B cell (primary cell): ENCODE data around the gene SLC6A2. TPM values are rescaled to one million over a fixed set of nuclear protein-coding genes. Genes with fewer than 3 reads are reported as not detected.
A peak's percentile ranks its signal among the peaks of the same experiment; 100 is the strongest.

Experiments used
- ATAC-seq: fragments of 200-7000 bp; cut with Tn5 transposase; one replicate; pipeline ENCODE4 v1.10.0; 2021; ENCODE audit warnings: low read depth, mild to moderate bottlenecking, moderate number of reproducible peaks, moderate library complexity
- CTCF ChIA-PET: fragments of 350-600 bp; sonication (Branson Sonifier 250); formaldehyde crosslinking; loops from one replicate; lab custom pipeline; 2021; ENCODE audit warnings: antibody characterized with exemption, inconsistent platforms; lab: Charles Lee
- POLR2A ChIA-PET: fragments of 350-600 bp; sonication (Branson Sonifier 250); formaldehyde crosslinking; loops from one replicate; lab custom pipeline; 2021; ENCODE audit warnings: antibody characterized with exemption; lab: Charles Lee
- DNase-seq: peaks from one replicate; pipeline ENCODE4 v3.0.0; 2013
- H2AFZ ChIP-seq: 2 replicates; pipeline ENCODE4 v1.6.1; 2012; ENCODE audit warnings: mild to moderate bottlenecking, low read depth, low read length; ENCODE audit not compliant: insufficient read depth, poor library complexity, severe bottlenecking
- H3K27ac ChIP-seq, 2 donors: 1 replicate in 1 of 2; 2 replicates in 1 of 2; pipeline ENCODE4 v1.5.1; 2012 to 2013; ENCODE audit warnings: low read length in 2 of 2, mild to moderate bottlenecking in 2 of 2, moderate library complexity in 1 of 2
- H3K27me3 ChIP-seq, 4 experiments: fragments of 200-600 bp in 1 of 4; sonication (generic) in 1 of 4; replicated peaks in 1 of 4; 1 replicate in 2 of 4; 2 replicates in 2 of 4; pipeline versions ENCODE4 v1.6.1 to v1.7.0; 2013 to 2016; ENCODE audit warnings: low read length in 3 of 4, mild to moderate bottlenecking in 2 of 4, mixed read lengths in 1 of 4, moderate library complexity in 1 of 4; ENCODE audit not compliant: insufficient read depth in 4 of 4, control insufficient read depth in 3 of 4; ENCODE audit errors: control extremely low read depth in 1 of 4
- H3K36me3 ChIP-seq, 2 experiments: replicated peaks in 1 of 2; 1 replicate in 1 of 2; 2 replicates in 1 of 2; pipeline versions ENCODE4 v1.6.1 to v1.7.1; 2013; ENCODE audit warnings: low read length in 1 of 2; ENCODE audit not compliant: insufficient read depth in 2 of 2, control insufficient read depth in 1 of 2; ENCODE audit errors: control extremely low read depth in 1 of 2, extremely low read depth in 1 of 2
- H3K4me1 ChIP-seq, 2 donors: fragments of 200-600 bp in 1 of 2; sonication (generic) in 1 of 2; 1 replicate in 1 of 2; 2 replicates in 1 of 2; pipeline versions ENCODE4 v1.5.1 to v1.6.1; 2013 to 2017; ENCODE audit warnings: low read length in 2 of 2; ENCODE audit not compliant: control insufficient read depth in 2 of 2, insufficient read depth in 2 of 2
- H3K4me2 ChIP-seq: replicated peaks from 2 replicates; pipeline ENCODE3; 2012; ENCODE audit warnings: mild to moderate bottlenecking, low read depth, low read length; ENCODE audit not compliant: poor library complexity, severe bottlenecking
- H3K4me3 ChIP-seq, 5 experiments: fragments of 200-600 bp in 1 of 5; sonication (generic) in 1 of 5; 1 replicate in 3 of 5; 2 replicates in 2 of 5; pipeline versions ENCODE4 v1.5.1 to v1.7.0; 2011 to 2016; ENCODE audit warnings: low read length in 4 of 5, mild to moderate bottlenecking in 4 of 5, low read depth in 2 of 5, control low read depth in 1 of 5, moderate library complexity in 1 of 5; ENCODE audit not compliant: insufficient read depth in 1 of 5; ENCODE audit errors: control extremely low read depth in 1 of 5, extremely low read depth in 1 of 5
- H3K79me2 ChIP-seq: fragments of 200-600 bp; sonication (generic); one replicate; pipeline ENCODE4 v1.6.0; 2016; ENCODE audit warnings: low read length; ENCODE audit not compliant: control insufficient read depth, insufficient read depth
- H3K9ac ChIP-seq: fragments of 200-600 bp; sonication (generic); 2 replicates; pipeline ENCODE4 v1.6.1; 2017; ENCODE audit warnings: mild to moderate bottlenecking, low read length, moderate library complexity
- H3K9me3 ChIP-seq, 3 donors: one replicate each; pipeline versions ENCODE4 v1.6.1 to v1.7.1; 2013; ENCODE audit warnings: low read length in 2 of 3; ENCODE audit not compliant: control insufficient read depth in 2 of 3, insufficient read depth in 1 of 3; ENCODE audit errors: control extremely low read depth in 1 of 3
- H4K20me1 ChIP-seq: 2 replicates; pipeline ENCODE4 v1.6.0; 2012; ENCODE audit warnings: mild to moderate bottlenecking, low read length; ENCODE audit not compliant: insufficient read depth, control insufficient read depth, poor library complexity, severe bottlenecking
- H3K27ac Mint-ChIP-seq: one replicate; pipeline ENCODE4 v1.8.0; 2021; ENCODE audit warnings: mixed read lengths
- H3K27me3 Mint-ChIP-seq: one replicate; pipeline ENCODE4 v1.8.0; 2021; ENCODE audit warnings: mixed read lengths
- H3K4me1 Mint-ChIP-seq: one replicate; pipeline ENCODE4 v1.8.0; 2021; ENCODE audit warnings: mixed read lengths
- H3K4me3 Mint-ChIP-seq: one replicate; pipeline ENCODE4 v1.8.0; 2021; ENCODE audit warnings: mixed read lengths
- H3K9me3 Mint-ChIP-seq: one replicate; pipeline ENCODE4 v1.8.0; 2022; ENCODE audit warnings: mixed read lengths; ENCODE audit not compliant: insufficient read depth
- EZH2 ChIP-seq: IDR thresholded peaks from 2 replicates; pipeline ENCODE4 v1.6.1; 2012; ENCODE audit warnings: borderline replicate concordance, low read depth, mild to moderate bottlenecking, moderate library complexity, low read length; ENCODE audit not compliant: insufficient read depth, poor library complexity, severe bottlenecking
- WGBS: methylation state at CpG from one replicate; pipeline ENCODE4 v1.1.5; 2013; ENCODE audit warnings: missing lambda C conversion rate; ENCODE audit not compliant: insufficient coverage; 5-methylcytosine and 5-hydroxymethylcytosine counted together
- intact Hi-C: fragments of 100-400 bp; cut with micrococcal nuclease; formaldehyde crosslinking; loops from one replicate; pipeline ENCODE4 v1.10.0; 2022
- polyA plus RNA-seq: library from polyadenylated mRNA; depleted of rRNA; stranded (reverse); fragments of >200 nt; gene quantifications from 2 replicates; pipeline ENCODE4 v1.2.3, GENCODE V29; 2012
- total RNA-seq, 2 donors: library from RNA; stranded (reverse); fragments of 120-200 nt in 1 of 2; gene quantifications; 1 replicate in 1 of 2; 2 replicates in 1 of 2; pipeline versions ENCODE4 v1.2.3 to v1.2.4, GENCODE V29; 2013 to 2022
- TF ChIP-seq, protein P1 (sequence below): fragments of 200-600 bp; IDR thresholded peaks from one replicate; pipeline ENCODE4 v1.8.0; 2022; ENCODE audit warnings: antibody characterized with exemption, mild to moderate bottlenecking

Gene SLC6A2
- total and polyA plus RNA-seq, 2 donors (not counting 1 experiment from before 2014, with no cell fraction given) = not detected

DNA sequence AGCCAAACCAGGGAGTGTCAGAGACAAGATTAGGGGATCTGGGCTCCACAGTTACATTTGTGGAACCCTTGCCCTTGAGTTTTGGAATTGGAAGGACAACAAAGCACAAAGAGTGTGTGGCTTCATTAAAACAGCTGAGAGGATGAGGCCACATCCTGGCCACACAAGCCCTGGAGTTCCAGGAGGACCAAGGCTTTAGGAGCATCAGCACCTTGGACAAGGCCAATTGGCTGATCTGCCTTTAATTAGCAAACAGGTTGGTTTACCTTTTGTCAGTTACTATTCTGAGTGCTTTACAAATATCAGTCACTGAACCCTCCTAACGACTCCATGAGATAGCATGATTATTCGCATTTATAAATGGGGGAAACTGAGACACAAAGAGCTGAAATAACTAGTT lies 54.7 kb downstream of the SLC6A2 start:
- DNase-seq (no peak), ATAC-seq (no peak)
- Histone ChIP-seq H3K27me3 (peaks cover 0 to 5% (median 0%) of the 10 kb centered on the region in 4 experiments), H3K4me3 (no peak overlapping the region), H3K27ac (no peak overlapping the region), H4K20me1 (no peaks in the 10 kb centered on the region), H3K4me1 (no peaks in the 10 kb centered on the region), H3K36me3 (no peaks in the 10 kb centered on the region), H3K4me2 (no peak overlapping the region), H2AFZ (no peak overlapping the region), H3K9ac (no peak overlapping the region), H3K9me3 (no peaks in the 10 kb centered on the region), H3K79me2 (no peaks in the 10 kb centered on the region)
- H3K4me1 Mint-ChIP-seq = no peaks in the 10 kb centered on the region
- no peaks in the 10 kb centered on the region for H3K9me3 Mint-ChIP-seq
- ChIA-PET POLR2A (no interaction called here), CTCF (interaction anchor here (1.4 kb wide), 1 partner anchor 131 kb away, joined by 3 read pairs; no protein-coding TSS in a partner anchor)
- no peak for TF ChIP-seq EZH2
- TF ChIP-seq, protein P1, sequence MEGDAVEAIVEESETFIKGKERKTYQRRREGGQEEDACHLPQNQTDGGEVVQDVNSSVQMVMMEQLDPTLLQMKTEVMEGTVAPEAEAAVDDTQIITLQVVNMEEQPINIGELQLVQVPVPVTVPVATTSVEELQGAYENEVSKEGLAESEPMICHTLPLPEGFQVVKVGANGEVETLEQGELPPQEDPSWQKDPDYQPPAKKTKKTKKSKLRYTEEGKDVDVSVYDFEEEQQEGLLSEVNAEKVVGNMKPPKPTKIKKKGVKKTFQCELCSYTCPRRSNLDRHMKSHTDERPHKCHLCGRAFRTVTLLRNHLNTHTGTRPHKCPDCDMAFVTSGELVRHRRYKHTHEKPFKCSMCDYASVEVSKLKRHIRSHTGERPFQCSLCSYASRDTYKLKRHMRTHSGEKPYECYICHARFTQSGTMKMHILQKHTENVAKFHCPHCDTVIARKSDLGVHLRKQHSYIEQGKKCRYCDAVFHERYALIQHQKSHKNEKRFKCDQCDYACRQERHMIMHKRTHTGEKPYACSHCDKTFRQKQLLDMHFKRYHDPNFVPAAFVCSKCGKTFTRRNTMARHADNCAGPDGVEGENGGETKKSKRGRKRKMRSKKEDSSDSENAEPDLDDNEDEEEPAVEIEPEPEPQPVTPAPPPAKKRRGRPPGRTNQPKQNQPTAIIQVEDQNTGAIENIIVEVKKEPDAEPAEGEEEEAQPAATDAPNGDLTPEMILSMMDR = no peak
- intact Hi-C loops = no loop called here
- H3K27ac Mint-ChIP-seq = no peak overlapping the region
- peaks cover 29% of the 10 kb centered on the region for H3K27me3 Mint-ChIP-seq
- WGBS = no CpG with 5 or more reads among the region's 2 CpGs
- no peak overlapping the region for H3K4me3 Mint-ChIP-seq

DNA sequence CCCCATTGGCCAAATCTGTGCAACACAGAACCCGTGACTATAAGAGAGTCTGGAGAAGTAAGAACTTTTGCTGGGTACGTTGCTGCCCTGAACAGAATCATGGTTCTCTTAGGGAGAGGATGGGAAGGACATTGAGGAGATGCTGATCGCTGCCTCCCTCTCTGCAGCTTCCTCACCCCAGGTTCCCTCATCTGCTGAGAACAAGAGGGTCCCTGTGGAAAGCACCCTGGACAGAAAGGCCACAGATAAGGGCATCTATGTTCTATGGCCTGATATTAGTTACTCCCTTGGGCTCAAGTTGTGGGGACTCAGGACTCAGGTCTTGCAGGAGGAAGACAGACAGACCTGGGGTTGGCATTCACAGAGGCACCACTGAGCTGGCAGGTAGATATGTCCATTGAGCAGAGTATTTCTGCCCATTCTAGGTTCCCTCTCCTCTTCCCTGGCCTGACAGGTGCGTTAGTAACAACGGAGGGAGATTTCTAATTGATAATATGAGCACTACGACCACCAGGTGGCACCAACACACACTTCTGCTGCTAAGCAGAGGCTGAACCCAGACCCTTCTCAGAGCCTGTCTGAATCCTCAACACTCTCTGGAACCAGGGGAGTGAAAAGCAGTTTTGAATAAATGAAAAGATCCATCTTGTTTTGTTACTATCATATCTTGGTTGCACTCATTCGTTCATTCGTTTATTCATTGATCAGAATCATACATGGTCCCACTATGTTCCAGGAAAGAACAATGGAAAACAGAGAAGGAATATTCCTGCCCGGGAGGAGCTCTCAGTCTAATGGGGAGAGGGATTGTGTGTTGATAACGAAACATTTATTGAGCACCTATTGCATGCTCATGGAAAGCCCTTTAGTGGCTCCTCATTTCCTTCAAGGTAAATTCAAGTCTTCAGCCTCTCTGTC lies 56.4 kb downstream of the SLC6A2 start:
- no peak for TF ChIP-seq EZH2
- TF ChIP-seq, protein P1 = peak; percentile 78
- Histone ChIP-seq H3K9ac (no peak overlapping the region), H3K4me2 (no peak overlapping the region), H4K20me1 (no peaks in the 10 kb centered on the region), H3K9me3 (no peaks in the 10 kb centered on the region), H3K4me1 (no peaks in the 10 kb centered on the region), H2AFZ (no peak overlapping the region), H3K79me2 (no peaks in the 10 kb centered on the region), H3K4me3 (no peak overlapping the region), H3K36me3 (no peaks in the 10 kb centered on the region), H3K27ac (no peak overlapping the region), H3K27me3 (peaks cover 0 to 5% (median 0%) of the 10 kb centered on the region in 4 experiments)
- Mint-ChIP-seq H3K4me3 (no peak overlapping the region), H3K9me3 (no peaks in the 10 kb centered on the region), H3K27me3 (peaks cover 33% of the 10 kb centered on the region), H3K4me1 (no peaks in the 10 kb centered on the region), H3K27ac (no peak overlapping the region)
- ATAC-seq (peak; percentile 54), DNase-seq (peak; percentile 60)
- ChIA-PET CTCF (interaction anchor here (1.2 to 1.6 kb wide), 2 partner anchors 130 to 491 kb away, joined by 5 read pairs; no protein-coding TSS in a partner anchor), POLR2A (no interaction called here)
- intact Hi-C loops = no loop called here
- 40% methylated on average over 1 of the region's 10 CpGs for WGBS
